Activated naive CD4-positive, alpha-beta T cell treated with anti-CD3 and anti-CD28 coated beads, Interleukin-2, amount 50 U/mL, for 72 hours (primary cell): ENCODE results near the gene CARNS1. TPM values are rescaled to one million over a fixed set of nuclear protein-coding genes. Genes with fewer than 3 reads are reported as not detected.
"Not testable (repeated sequence)": the region's sequence is repeated elsewhere in the genome, so short reads cannot be mapped to it uniquely, and the experiment has no call there.

Experiments used
- ATAC-seq, 2 donors: fragments of 150-1000 bp; cut with Tn5 transposase; 2 replicates each; pipeline ENCODE4 v1.10.0; 2021; ENCODE audit warnings: mild to moderate bottlenecking in 2 of 2, moderate library complexity in 2 of 2
- DNase-seq, 2 donors: peaks; one replicate each; pipeline ENCODE4 v3.0.0; 2021 to 2022; ENCODE audit warnings: low spot score in 2 of 2
- H3K27ac Mint-ChIP-seq, 2 donors: one replicate each; pipeline ENCODE4 v1.8.0; 2022; ENCODE audit warnings: mild to moderate bottlenecking in 2 of 2, mixed read lengths in 2 of 2
- H3K36me3 Mint-ChIP-seq, 2 donors: one replicate each; pipeline ENCODE4 v1.8.0; 2022; ENCODE audit warnings: mixed read lengths in 2 of 2
- H3K9me3 Mint-ChIP-seq, 2 donors: one replicate each; pipeline ENCODE4 v1.8.0; 2022; ENCODE audit warnings: mixed read lengths in 2 of 2
- total RNA-seq, 2 donors: library from RNA; stranded (reverse); gene quantifications; one replicate each; pipeline ENCODE4 v1.2.3, GENCODE V29; 2022

Gene CARNS1
- total RNA-seq, 2 donors from 2014 or later: 1.4 to 4.5 TPM

DNA sequence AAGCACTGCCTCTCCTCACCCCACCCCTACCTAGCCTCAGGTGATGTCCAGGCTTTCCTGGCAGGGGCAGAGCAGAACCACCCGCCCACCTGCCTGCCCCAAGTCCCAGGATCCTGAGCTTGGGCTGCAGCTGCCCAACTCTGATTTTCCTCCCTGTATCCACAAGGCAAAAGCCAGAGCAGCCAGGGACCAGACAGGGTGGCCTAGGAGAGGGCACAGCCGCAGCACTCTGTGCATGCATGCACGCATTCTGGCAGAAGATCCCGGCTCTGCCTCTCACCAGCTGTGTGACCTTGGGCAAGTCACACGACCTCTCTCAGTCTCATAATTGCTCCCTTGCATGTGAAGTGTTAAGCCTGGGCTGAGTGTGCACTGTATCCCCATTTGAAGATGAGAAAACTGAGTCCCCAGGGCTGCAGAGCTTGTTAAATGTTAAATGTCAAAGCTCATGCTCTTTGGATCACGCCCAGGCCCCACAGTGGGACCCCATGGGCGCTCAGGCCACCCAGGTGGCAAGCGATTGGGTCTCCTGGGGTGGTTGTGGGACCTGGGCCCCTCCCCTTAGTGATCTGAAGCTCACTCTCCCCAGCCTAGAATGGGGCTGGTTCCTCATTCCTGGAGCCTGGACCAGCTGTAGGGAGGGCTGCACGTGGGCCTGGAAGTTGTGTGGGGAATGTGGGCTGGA, 2.8 kb upstream of the CARNS1 start:
- ATAC-seq: no peak
- DNase-seq: no peak
- H3K27ac Mint-ChIP-seq: peak overlapping the region; percentile 29 to 85
- no peaks in the 10 kb centered on the region for H3K9me3 Mint-ChIP-seq
- peaks cover 0 to 6% of the 10 kb centered on the region in 2 donors for H3K36me3 Mint-ChIP-seq

DNA sequence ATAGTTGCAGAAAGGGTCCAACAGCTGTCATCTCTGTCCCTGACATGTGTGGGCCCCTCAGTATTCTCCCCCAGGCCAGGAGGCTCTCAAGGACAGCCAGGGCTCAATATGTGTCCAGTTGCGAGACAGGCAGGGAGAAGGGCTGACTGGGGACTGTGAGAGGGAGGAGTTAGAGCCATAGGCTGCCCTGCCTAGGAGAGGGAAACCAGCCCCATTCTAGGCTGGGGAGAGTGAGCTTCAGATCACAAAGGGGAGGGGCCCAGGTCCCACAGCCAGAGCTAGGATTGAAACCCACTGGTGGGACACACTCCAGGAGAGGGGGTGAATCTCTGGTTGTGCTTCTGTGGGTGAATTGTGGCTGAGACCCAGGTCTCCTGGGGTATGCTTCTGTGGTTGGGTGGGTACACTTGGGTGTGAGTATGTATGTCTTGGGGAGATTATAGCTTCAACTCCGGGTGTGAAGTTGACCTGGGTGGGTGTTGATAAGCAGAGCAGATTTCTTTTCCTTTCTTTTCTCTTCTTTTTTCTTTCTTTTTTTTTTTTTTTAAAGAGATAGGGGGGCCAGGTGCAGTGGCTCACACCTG, 2.1 kb upstream of the CARNS1 start:
- H3K27ac Mint-ChIP-seq: peak overlapping the region; percentile 44 to 85
- H3K9me3 Mint-ChIP-seq: no peaks in the 10 kb centered on the region
- DNase-seq (no peak), ATAC-seq (no peak)
- peaks cover 0 to 6% of the 10 kb centered on the region in 2 donors for H3K36me3 Mint-ChIP-seq

DNA sequence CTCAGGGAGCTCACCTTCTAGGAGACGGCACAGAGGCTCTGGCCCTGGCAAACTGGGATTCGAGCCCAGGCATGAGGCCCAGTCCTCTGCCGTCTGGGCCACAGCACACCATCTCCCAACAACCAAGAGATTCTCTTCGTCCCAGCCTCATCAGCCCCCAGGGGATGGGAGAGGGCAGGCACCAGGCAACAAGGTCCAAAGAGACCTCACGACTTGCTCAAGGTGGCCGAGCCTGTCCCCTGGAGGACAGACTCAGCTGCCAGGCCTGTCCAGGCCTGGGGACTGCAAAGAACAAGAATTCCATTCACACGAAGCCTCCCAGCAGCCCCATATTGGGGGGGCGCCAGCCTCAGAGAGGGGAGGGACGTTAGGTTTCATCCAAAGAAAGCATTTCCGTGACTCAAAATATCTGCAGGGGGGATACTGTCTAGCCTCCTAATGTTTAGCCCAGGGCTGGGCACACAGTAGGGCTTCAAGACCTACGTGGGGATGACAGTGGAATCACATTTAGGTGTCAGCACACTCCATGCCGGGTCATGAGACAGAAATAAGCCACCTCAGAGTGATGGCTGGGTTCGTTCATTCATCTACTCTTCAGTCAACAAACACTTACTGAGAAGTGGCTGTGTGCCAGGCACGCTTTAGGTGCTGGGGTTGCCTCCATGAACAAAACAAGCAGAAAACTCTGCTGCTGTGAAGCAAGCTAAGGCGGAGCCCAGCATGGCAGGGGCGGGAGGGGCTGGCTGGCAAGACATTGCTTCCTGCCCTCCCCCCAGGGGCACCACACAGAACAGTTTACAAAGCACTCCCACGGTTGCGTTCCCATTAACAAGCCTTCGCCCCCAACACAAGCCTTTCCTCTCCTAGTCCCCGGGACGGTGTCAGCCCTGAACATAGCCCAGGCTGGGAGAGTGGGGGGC, 1.2 kb downstream of the CARNS1 start:
- H3K9me3 Mint-ChIP-seq: no peaks in the 10 kb centered on the region
- peak overlapping the region in 1 of 2 donors; percentile 53 for H3K27ac Mint-ChIP-seq
- no peaks in the 10 kb centered on the region for H3K36me3 Mint-ChIP-seq
- no peak for ATAC-seq
- peak in 1 of 2 donors; percentile 36 for DNase-seq

DNA sequence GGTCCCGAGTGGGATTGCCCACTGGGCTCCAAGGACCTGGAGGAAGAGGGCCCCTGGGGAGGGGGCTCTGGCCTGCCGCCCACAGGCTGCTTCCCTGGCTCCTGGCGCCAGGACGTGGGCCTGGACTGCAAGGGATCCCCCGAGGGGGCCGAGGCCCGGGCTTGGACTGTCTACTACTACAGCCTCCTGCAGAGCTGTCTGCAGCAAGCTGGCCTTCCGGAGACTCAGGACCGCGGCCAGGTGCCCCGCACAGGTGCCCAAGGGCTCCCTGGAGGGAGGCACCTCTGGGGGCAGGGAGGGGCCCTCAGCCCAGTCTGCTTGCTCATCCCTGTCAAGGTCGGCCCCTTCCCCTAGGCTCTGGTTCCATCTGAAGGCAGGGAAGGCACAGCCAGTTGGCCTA, 1.9 kb downstream of the CARNS1 start:
- DNase-seq (no peak), ATAC-seq (no peak)
- no peak overlapping the region for H3K27ac Mint-ChIP-seq
- no peaks in the 10 kb centered on the region for H3K9me3 Mint-ChIP-seq
- H3K36me3 Mint-ChIP-seq: no peaks in the 10 kb centered on the region

DNA sequence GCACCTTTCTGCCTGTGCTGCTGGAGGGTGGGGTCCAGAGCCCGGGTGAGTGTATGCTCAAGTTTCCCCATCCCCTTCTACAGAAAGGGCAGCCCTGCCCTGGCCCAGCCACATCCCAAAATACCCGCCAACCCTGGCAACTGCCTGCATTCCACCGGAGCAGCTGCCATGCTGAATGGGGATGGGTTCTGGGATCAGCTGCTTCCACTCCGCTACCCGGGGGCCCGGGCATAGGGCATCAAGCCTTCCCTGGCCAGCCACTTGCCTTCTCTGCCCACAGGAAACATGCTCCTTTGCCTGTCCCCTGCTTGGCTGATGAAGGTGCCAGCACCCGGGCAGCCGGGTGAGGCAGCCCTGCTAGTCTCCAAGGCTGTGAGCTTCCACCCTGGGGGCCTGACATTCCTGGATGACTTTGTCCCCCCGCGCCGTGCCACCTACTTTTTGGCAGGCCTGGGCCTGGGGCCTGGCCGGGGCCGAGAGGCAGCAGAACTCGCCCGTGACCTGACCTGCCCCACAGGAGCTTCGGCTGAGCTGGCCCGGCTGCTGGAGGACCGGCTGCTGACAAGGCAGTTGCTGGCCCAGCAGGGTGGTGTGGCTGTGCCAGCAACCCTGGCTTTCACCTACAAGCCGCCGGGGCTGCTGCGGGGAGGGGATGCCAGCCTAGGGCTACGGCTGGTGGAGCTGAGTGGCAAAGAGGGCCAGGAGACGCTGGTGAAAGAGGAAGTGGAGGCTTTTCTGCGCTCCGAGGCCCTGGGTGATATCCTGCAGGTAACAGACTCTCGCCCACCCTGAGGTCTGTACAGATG, 3.2 kb downstream of the CARNS1 start:
- DNase-seq (peak in 1 of 2 donors; percentile 31), ATAC-seq (no peak)
- Mint-ChIP-seq H3K9me3 (no peaks in the 10 kb centered on the region), H3K36me3 (no peaks in the 10 kb centered on the region), H3K27ac (peak overlapping the region in 1 of 2 donors; percentile 73)

DNA sequence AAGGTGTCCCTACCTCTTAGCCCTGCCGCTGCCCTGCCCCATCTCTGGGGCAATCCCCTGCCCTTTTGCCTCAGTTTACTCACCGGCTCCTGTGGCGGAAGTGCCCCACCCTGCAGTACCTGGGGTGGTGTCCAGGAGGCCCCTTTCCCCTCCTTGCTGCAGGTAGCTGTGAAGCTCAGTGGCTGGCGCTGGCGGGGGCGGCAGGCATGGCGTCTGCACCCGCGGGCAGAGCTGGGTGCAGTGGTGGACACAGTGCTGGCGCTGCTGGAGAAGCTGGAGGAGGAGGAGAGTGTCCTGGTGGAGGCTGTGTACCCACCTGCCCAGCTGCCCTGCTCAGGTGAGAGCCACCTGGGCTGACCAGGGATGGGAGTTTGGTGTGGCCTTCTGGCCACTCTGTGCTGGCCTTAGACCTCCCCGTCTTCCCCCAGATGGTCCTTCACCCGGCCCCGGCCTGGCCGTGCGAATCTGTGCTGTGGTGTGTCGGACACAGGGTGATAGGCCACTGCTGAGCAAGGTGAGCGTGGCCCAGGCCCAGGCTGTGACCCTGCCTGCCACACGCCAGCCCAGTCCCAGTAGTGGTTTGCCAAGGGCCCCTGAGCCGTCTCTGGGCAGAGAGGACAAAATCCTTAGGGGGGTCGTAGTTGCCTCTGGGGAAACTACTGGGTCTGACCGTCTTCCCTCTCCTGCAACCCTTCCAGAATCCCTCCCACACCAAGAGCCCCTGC, 4.0 kb downstream of the CARNS1 start:
- ATAC-seq: no peak
- peak overlapping the region; percentile 36 to 73 for H3K27ac Mint-ChIP-seq

DNA sequence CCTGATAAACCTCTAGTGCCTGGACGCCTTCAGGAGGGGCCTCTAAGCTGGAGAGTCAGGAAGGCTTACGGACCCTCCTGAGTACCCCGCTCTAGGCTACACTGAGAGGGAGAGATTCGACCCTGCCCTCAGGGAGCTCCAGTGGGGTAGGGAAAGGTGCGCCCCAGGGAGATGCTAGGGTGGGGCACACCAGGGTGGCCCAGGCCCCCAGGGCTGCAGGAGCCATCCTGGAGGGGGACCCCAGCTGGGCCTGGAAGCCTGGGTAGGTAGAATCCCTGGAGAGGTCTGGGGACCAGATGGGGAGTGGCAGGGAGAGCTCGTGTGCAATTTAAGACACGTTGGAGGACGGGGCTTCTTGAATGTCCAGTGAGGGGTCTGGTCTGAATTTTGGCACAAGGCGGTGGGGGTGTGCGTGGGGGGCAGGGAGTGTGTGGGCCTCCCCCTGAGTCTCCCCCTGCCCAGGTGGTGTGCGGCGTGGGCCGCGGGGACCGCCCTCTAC, 4.7 kb downstream of the CARNS1 start:
- no peaks in the 10 kb centered on the region for H3K36me3 Mint-ChIP-seq
- peak overlapping the region in 1 of 2 donors; percentile 69 for H3K27ac Mint-ChIP-seq
- ATAC-seq (no peak), DNase-seq (no peak)
- no peaks in the 10 kb centered on the region for H3K9me3 Mint-ChIP-seq

More for the DNA sequence above, 4.0 kb downstream of the CARNS1 start:
- Mint-ChIP-seq H3K36me3 (no peaks in the 10 kb centered on the region), H3K9me3 (no peaks in the 10 kb centered on the region)
- no peak for DNase-seq

DNA sequence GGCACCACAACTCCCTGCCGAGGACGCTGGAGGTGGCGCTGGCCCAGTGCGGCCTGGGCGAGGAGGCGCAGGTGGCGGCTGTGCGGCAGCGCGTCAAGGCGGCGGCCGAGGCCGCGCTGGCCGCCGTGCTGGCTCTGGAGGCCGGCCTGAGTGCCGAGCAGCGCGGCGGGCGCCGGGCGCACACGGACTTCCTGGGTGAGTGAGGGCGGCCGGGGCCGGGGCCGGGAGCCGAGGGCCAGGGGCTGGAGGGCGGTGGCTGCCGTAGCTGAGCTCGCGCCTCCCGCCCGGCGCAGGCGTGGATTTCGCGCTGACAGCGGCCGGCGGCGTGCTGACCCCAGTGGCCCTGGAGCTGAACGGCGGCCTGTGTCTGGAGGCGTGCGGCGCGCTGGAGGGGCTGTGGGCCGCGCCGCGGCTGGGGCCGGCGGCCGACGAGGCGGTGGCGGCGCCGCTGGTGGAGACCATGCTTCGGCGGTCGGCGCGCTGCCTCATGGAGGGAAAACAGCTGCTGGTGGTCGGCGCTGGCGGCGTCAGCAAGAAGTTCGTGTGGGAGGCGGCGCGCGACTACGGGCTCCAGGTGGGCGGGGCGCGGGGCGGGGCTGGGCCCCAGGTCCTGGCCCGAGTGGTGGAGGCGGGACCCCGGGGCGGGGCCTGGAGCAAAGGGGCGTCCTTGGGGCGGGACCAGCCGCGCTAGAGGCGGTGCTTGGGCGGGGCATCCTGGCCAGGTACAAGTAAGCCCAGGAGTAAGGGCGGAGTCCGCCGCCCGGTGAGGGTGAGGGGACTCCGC, 5.4 kb downstream of the CARNS1 start:
- Mint-ChIP-seq H3K27ac (peak overlapping the region; percentile 69 to 81), H3K36me3 (no peaks in the 10 kb centered on the region), H3K9me3 (no peaks in the 10 kb centered on the region)
- DNase-seq (peak; percentile 95 to 100), ATAC-seq (peak; percentile 93 to 94)

DNA sequence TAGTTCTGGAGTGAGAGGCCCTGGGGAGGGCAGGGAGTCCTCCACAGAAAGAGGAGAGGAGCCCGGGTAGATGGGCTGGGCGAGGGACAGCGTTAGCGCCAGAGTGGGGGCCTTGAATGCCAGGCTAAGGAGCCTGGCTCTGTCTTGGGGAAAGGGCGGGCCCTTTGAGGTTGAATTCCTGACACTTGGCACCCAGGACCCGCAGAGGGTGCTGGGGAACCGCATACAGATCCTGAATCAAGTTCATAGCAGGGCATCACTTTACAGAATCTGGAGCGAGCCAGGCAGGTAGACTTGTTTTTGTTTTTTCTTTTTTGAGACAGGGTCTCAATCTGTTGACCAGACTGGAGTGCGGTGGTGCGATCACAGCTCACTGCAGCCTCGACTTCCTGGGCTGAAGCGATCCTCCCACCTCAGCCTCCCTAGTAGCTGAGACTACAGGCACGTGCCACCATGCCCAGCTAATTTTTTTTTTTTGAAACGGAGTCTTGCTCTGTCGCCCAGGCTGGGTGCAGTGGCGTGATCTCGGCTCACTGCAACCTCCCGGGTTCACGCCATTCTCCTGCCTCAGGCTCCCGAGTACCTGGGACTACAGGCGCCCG, 6.1 kb downstream of the CARNS1 start:
- Mint-ChIP-seq H3K9me3 (no peaks in the 10 kb centered on the region), H3K27ac (peak overlapping the region; percentile 65 to 81), H3K36me3 (no peaks in the 10 kb centered on the region)
- ATAC-seq: no peak
- no peak for DNase-seq

DNA sequence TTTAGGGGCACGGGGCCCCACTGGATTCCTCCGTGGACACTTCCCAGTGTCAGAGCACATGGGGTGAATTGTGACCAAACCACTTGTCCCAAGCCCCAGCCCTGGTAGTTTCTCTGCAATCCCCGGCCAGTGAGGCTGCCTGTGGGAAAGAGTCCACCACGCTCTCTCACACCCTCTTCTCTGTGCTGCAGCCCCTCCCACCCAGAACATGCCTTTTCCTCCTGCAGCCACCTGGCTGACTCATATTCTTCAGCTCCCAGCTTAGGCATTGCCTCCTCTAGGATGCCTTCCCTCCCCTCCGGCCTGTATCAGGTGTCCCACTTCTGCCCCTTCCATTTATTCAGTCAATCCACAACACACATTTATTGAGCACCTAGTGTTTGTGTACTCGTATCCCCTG, 7.4 kb downstream of the CARNS1 start:
- Mint-ChIP-seq H3K36me3 (peaks cover 0 to 3% of the 10 kb centered on the region in 2 donors), H3K9me3 (no peaks in the 10 kb centered on the region), H3K27ac (no peak overlapping the region)
- no peak for ATAC-seq
- no peak for DNase-seq

DNA sequence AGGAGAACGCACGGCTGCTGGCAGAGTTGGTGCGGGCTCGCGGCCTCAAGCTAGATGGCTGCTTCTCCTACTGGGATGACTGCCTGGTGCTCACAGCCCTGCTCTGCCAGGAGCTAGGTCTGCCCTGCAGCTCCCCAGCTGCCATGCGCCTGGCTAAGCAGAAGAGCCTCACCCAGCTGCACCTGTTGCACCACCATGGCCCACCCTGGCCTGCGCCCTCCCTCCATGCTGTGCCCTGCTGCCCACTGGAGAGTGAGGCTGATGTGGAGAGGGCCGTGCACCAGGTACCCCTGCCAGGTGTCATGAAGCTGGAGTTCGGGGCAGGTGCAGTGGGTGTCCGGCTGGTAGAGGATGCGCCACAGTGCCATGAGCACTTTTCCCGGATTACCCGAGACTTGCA, 8.0 kb downstream of the CARNS1 start:
- ATAC-seq (no peak), DNase-seq (no peak)
- H3K9me3 Mint-ChIP-seq: no peaks in the 10 kb centered on the region
- peaks cover 0 to 7% of the 10 kb centered on the region in 2 donors for H3K36me3 Mint-ChIP-seq
- no peak overlapping the region for H3K27ac Mint-ChIP-seq

DNA sequence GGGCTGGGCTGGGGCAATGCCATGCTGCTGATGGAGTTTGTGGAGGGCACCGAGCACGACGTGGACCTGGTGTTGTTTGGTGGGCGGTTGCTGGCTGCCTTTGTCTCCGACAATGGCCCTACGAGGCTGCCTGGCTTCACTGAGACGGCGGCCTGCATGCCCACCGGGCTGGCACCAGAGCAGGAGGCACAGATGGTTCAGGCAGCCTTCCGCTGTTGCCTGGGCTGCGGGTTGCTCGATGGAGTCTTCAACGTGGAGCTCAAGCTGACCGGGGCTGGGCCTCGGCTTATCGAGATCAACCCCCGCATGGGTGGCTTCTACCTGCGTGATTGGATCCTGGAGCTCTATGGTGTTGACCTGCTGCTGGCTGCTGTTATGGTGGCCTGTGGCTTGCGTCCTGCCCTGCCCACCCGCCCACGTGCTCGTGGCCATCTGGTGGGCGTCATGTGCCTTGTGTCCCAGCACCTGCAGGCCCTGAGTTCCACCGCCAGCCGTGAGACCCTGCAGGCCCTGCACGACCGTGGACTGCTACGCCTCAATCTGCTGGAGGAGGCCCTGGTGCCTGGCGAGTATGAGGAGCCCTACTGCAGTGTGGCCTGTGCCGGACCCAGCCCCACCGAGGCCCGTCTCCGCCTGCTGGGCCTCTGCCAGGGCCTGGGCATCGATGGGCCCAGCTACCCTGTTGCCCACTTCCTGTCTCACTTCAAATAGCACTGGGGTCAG, 8.6 kb downstream of the CARNS1 start:
- no peak overlapping the region for H3K27ac Mint-ChIP-seq
- ATAC-seq (no peak), DNase-seq (no peak)
- peaks cover 0 to 13% of the 10 kb centered on the region in 2 donors for H3K36me3 Mint-ChIP-seq
- H3K9me3 Mint-ChIP-seq: no peaks in the 10 kb centered on the region

DNA sequence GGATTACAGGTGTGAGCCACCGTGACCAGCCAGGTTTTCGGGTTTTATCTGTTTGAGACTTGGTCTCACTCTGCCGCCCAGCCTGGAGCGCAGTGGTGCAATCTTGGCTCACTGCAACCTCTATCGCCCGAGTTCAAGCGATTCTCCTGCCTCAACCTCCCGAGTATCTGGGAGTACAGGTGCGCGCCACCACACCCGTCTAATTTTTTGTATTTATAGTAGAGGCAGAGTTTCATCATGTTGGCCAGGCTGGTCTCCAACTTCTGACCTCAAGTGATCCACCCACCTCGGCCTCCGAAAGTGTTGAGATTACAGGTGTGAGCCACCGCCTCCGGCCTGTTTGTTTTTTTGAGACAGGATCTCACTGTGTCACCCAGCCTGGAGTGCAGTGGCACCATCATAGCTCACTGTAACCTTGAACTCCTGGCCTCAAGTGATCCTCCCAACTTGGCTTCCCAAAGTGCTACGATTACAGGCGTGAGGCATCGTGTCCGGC, 11.9 kb downstream of the CARNS1 start:
- not testable (repeated sequence) for DNase-seq, H3K9me3 Mint-ChIP-seq
- ATAC-seq: peak in 1 of 2 donors; percentile 13
- Mint-ChIP-seq H3K36me3 (peaks cover 0 to 20% of the 10 kb centered on the region in 2 donors), H3K27ac (peak overlapping the region; percentile 89 to 92)
